Ishikawa (cell line): ENCODE data around the gene PUDP.

Experiments used
- CEBPB ChIP-seq: IDR thresholded peaks from 2 replicates; pipeline ENCODE4 v1.6.1; 2012
- EGR1 ChIP-seq: IDR thresholded peaks from 2 replicates; pipeline ENCODE4 v1.6.1; 2012
- EP300 ChIP-seq: IDR thresholded peaks from 2 replicates; pipeline ENCODE4 v1.6.1; 2012; ENCODE audit warnings: borderline replicate concordance
- FOXM1 ChIP-seq: IDR thresholded peaks from 2 replicates; pipeline ENCODE4 v1.6.1; 2012; ENCODE audit warnings: low read depth, borderline replicate concordance
- RAD21 ChIP-seq: IDR thresholded peaks from 2 replicates; pipeline ENCODE4 v1.6.1; 2012; ENCODE audit warnings: low read depth
- TAF1 ChIP-seq: IDR thresholded peaks from 2 replicates; pipeline ENCODE4 v1.6.1; 2012; ENCODE audit warnings: low read depth, mild to moderate bottlenecking
- TCF12 ChIP-seq: IDR thresholded peaks from 2 replicates; pipeline ENCODE4 v1.6.1; 2012; ENCODE audit warnings: low read depth
- YY1 ChIP-seq: IDR thresholded peaks from 2 replicates; pipeline ENCODE4 v1.6.1; 2012; ENCODE audit warnings: low read depth
- ZBTB7A ChIP-seq: IDR thresholded peaks from 2 replicates; pipeline ENCODE4 v1.6.1; 2012; ENCODE audit warnings: low read depth
- TF ChIP-seq, protein P1 (sequence below): IDR thresholded peaks from 2 replicates; pipeline ENCODE4 v1.6.1; 2012
- TF ChIP-seq, protein P2 (sequence below): IDR thresholded peaks from 2 replicates; pipeline ENCODE4 v1.6.1; 2012
- TF ChIP-seq, protein P3 (sequence below): IDR thresholded peaks from 2 replicates; pipeline ENCODE4 v1.6.1; 2012; ENCODE audit warnings: low read depth, mild to moderate bottlenecking

- TF ChIP-seq FOXM1 = no peak
- TF ChIP-seq, protein P1, sequence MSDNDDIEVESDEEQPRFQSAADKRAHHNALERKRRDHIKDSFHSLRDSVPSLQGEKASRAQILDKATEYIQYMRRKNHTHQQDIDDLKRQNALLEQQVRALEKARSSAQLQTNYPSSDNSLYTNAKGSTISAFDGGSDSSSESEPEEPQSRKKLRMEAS = no peak
- TF ChIP-seq, protein P2, sequence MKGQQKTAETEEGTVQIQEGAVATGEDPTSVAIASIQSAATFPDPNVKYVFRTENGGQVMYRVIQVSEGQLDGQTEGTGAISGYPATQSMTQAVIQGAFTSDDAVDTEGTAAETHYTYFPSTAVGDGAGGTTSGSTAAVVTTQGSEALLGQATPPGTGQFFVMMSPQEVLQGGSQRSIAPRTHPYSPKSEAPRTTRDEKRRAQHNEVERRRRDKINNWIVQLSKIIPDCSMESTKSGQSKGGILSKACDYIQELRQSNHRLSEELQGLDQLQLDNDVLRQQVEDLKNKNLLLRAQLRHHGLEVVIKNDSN = no peak
- no peak for TF ChIP-seq TAF1
- no peak for TF ChIP-seq EGR1
- TF ChIP-seq YY1 = no peak
- TF ChIP-seq, protein P3, sequence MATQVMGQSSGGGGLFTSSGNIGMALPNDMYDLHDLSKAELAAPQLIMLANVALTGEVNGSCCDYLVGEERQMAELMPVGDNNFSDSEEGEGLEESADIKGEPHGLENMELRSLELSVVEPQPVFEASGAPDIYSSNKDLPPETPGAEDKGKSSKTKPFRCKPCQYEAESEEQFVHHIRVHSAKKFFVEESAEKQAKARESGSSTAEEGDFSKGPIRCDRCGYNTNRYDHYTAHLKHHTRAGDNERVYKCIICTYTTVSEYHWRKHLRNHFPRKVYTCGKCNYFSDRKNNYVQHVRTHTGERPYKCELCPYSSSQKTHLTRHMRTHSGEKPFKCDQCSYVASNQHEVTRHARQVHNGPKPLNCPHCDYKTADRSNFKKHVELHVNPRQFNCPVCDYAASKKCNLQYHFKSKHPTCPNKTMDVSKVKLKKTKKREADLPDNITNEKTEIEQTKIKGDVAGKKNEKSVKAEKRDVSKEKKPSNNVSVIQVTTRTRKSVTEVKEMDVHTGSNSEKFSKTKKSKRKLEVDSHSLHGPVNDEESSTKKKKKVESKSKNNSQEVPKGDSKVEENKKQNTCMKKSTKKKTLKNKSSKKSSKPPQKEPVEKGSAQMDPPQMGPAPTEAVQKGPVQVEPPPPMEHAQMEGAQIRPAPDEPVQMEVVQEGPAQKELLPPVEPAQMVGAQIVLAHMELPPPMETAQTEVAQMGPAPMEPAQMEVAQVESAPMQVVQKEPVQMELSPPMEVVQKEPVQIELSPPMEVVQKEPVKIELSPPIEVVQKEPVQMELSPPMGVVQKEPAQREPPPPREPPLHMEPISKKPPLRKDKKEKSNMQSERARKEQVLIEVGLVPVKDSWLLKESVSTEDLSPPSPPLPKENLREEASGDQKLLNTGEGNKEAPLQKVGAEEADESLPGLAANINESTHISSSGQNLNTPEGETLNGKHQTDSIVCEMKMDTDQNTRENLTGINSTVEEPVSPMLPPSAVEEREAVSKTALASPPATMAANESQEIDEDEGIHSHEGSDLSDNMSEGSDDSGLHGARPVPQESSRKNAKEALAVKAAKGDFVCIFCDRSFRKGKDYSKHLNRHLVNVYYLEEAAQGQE = no peak
- no peak for TF ChIP-seq EP300
- TF ChIP-seq CEBPB = no peak
- TF ChIP-seq TCF12 = no peak
- no peak for TF ChIP-seq RAD21
- no peak for TF ChIP-seq ZBTB7A
These were observed 78.4 kb downstream of the PUDP start for GRCh38 chrX:7069556-7069955.
